GM21723 (cell line): ENCODE data around the gene PDE5A.

Source experiments
- ATAC-seq: cut with Tn5 transposase; IDR thresholded peaks from one replicate; pipeline ENCODE4 v1.9.1; 2021; ENCODE audit warnings: mild to moderate bottlenecking, moderate library complexity; ENCODE audit not compliant: unreplicated experiment

Gene PDE5A

DNA sequence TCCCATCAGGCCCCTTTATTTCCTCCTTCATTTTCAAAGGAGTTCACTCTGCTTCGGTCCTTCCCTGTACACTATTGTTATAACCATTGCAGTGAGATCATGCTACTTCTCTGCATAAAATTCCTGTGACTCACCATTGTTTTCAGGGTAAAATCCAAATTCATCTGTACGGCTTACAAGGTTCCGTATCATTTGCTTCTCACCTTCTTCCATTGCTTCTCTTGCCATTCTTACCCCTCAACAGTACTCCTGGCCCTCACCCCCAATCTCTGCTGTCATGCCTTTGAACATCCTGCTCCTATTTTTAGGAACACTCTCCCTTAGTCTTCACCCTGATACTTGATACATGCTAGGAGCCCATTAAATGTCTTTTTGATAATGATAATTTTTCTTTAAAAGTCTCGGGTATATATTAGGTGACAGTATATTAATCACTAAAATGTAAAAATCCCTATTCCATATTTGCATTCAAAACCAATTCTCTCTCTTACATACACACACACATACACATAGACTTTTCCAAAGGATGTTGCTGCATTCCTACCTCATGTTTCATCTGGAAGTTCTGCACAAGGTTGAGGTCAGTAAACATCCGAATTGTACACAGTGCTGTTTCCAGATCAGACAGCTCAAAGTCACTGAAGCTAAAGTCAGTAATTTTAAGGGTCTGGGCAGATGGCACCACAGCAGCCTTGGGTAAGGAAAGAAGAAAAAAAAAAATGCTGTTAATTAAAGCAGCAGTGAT is 103.4 kb downstream of the PDE5A start:
- ATAC-seq, result no peak

DNA sequence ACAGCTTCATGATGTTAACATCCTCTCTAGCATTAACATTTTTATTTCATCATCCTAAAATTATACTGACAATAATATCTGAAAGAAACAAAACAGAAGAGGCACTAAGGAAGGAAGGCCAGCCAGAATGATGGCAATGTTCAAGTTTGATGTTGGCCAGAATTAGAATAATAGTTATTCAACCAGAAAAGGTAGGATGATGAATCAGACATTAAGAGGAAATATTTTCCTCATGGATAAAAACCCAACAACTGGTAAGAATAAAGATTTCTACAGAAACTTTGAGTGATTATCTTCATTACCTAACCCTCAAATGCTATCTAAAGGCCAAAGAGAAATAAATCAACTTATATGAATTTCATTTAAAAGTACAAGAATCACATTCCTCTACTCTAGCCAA is 105.2 kb downstream of the PDE5A start:
- no peak for ATAC-seq

DNA sequence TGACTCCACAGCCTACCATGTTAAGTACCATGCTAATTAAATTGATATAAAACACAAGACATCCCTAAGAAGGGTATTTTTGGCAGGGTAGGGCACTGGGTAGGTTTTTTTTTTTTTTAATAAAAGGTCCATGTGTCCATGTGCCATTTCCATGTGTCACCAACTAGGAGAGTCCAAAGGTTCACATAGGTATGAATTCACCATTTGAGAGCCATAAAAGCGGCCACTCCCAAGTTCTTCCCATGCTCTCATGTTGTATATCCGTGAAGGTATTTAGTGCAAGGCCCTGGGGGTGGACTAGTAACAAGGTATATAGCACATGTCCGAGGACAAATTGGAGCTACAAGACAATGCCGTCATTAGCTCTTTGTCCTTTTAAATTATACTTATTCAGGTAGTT is 107.3 kb downstream of the PDE5A start:
- ATAC-seq, result no peak

DNA sequence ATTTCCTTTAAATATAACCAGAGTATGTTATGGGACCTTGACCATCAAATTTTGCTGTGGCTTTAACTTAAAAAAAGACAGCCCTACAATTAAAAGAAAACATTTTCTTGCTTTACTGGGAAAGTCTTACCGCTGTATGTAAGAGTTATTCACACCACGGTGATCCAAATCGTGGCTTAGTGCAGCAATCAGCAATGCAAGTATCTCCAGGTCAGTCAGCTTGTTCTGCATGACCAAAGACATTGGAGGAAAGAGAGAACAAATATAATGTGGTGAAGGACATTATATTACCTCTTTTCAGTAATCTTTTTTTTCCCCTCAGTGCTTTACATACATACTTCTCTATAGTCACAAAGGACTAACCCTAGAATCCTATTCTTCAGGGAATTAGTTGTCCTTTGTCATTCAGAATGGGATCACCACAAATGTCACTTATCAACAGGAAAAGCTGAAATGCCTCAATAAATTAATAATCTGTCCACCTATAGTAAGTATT is 109.6 kb downstream of the PDE5A start:
- ATAC-seq, result no peak

DNA sequence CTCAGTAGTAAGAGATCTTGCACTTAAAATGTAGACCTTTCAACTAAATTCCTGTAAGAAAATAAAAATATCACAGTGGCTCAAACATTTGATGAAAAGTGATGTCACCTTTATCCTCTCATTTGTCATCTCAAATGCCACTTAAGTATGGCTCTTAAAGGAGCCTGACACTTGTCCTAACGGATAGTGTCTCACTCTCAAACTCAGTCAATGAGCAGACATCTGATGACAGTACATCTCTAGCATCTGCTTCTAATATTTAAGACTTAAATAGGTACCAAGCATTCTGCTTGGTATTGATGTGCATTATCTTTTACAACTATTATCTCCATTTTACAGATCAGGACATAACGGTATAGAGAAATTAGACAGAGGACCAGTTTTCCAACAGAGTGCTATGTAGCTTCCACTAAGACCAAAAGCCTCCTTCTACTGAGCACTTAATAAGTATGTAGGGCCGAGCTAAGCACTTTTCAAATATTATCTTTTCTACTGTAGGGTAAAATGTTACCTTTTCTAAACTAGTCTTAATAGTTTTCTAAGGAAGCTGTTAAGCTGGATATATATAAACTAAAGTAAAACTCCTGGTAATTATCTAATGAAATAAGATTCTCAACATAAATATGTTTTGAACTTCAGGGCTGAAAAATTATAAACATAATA is 110.2 kb downstream of the PDE5A start:
- no peak for ATAC-seq

DNA sequence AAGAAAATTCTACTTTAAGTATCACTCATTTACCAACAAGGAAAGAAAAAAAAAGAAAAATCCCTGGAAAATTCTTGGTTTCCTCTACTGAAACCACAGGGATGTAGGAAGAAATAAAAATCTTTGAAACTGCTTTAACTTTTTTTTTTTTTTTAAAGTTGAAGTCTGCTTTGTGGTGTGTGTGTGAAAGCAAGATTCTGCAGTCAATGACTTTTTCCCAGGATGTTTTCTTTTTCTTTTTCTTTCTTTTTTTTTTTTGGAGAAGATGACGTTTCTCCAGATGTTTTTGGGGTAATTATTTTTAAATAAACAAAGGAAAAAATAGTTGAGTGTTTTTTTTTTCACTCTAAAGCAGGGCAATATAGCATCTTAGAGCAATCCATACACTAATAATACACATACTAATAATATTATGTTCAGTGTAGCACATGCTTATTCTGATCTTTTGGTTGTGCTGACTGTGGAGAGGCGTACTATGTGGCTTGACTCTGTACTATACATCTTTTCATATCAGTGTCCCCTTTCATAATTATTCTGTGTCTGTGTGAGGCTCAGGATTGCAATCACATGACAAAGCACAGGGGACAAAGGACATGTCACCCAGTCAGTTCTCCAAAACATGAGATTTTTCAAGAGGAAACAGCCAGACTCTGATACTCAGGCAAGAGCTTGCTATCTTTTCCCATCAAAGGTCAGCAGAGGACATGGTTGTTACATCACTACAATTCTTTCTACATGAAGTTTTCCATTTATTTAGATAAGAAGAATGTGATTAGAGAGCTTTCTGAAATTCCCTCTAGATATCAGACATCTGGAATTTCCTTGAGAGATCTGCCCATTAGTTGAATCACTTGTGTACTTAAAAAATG is 111.0 kb downstream of the PDE5A start:
- no peak for ATAC-seq

DNA sequence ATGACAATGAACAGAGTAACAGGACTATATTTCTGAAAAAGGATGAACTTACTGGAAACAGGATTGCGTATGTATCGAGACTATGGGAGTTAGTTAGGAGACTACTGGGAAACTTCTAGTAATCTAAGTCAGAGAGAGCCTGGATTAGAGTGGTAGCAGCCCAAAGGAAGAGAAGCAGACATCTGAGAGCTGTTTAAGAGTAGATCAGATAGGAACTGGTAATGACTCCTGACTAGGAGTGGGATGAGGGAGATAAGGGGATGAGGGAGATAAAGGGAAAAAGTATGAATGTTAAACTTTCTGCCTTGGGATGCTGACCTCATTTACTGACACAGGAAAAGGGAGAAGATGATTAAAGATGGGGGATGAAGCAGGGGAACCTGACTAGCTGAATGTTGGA is 116.2 kb downstream of the PDE5A start:
- ATAC-seq, result no peak

DNA sequence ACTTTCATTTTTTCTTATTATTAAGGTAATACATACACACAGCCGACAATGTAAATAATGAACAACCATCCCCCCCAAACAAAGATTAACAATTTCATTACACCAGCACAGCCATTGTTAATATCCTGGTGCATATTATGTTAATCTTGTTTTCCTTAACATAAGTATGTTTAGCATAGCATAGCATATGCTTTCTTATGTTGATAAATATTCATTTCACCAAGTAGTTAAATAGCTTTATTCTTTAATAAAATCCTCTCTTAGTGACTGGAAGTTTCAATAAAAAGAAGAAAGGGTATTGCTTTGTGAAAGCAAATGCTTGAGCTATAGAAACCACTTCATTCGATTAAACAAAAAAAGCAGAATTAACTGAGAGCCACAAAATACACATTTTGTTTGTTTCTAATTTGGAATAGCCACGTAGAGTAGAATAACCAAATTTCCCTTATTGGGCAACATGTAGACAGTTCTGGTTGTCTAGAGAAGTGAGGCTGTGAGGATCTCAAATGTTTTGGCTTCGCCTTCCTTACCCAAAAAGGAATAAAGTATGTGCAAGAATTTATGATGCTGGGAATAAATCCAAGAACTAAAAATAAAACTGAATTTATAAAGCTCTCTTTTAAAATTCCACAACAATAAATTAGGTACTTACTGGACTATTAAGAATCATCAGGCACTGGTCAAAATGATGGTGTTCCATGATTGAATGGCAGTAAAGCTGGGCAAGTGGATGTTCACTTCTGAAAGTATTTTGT is 118.0 kb downstream of the PDE5A start:
- no peak for ATAC-seq

DNA sequence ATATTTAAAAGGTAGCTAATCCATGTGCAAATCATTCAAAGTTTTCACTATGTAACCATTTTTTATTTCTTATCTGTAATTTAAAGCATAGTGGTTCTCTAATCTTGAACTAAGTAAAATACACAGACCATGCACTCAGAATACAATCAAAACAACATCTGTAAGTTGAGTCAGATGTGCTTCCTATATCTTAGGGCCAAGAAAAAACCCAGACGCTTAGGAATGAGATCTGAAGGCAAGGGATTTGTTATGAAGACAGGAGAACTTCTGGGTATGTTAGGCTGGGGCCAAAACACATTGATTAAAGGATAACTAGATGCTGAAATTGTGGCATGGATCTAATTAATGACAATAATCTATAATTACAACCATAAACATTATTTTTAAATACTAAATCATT is 120.3 kb downstream of the PDE5A start:
- no peak for ATAC-seq

DNA sequence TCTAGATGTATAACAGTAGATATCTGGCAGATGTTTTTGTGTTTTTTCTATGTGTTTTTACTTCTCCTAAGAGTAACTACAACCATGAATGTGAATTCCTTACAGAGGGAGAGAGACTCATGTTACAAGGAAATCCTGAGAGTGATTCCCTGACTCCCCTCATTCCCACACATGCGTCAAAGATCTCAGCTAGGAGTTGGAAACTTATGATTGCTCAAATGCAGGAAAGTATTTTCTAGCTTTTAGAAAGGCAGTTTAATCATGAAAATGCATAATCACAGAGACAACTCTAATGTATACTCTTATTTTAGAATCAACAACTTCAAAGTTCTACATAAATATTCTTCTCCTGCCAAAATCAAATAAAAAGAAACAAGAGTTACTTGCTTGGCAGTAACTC is 121.8 kb downstream of the PDE5A start:
- ATAC-seq, result no peak

DNA sequence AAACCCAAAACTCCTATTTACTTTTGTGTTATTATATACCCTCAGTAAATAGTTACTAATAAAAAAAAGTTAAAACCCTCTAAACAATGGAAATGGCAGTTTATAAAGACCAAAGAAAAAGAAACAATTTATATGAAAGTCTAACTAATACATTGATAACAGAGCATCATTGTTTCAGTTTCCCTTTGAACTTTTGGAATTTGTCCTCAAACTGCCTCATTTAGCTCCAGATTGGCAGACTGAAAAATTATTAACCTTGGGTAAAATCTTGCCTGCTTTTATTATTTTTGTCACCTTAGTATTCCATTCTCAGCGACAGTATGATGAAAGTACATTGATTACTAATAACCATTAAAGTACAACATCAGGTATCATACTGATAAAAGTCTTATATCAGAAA is 124.0 kb downstream of the PDE5A start:
- no peak for ATAC-seq

DNA sequence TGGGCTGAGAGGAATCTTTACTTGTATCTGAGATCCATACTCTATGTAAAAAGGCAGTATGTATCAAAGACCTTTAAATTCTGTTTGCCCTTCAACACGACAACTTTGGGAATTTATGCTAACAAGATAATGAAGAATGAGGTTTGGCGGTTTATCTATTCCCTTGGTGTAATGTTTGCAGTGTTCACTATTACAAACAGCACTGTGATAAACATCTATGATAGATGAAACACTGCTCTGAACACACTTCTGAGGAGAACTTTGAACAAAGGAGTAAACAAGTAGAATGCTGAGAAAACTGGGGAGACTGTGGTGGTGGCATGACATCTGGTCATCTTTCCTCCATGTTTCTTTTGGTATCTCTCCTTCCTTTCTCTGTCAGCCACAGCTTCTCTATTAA is 126.9 kb downstream of the PDE5A start:
- ATAC-seq, result no peak

DNA sequence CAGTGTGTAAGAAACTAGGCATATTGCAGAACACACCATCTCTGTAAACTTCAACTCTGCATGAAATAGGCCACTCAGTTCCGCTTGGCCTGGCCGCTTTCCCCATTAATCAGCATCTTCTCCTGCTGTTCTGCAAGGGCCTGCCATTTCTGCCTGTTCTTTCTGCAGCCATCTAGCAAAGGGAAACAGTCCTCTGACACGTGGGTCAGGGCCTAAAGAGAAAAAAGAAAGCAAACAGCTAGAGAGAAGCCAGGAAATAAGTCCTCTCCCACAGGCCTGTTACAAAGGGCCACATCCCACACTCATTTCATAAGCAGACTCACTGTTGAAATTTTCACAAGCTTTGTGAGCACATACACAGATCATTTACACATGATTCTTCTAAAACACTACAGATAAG is 130.1 kb downstream of the PDE5A start:
- ATAC-seq, result no peak

DNA sequence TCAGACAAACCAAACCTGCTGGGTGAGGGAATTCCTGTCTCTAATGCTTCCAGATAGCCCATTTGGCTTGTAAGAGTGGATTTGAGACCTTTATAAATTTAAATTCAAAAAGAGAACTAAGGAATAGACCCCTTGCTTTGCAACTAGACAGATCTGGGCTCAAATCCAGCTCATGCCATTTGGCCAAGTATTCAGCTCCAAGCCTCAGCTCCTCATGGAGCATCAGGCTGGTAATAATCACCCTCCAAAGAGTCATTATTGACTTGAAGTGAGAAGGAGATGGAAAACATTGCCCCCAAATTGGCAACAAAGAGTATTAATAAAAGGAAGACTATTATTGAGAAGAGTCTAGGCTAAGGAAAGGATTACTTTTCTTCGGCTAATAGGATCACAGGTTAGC is 134.7 kb downstream of the PDE5A start:
- ATAC-seq, result no peak

DNA sequence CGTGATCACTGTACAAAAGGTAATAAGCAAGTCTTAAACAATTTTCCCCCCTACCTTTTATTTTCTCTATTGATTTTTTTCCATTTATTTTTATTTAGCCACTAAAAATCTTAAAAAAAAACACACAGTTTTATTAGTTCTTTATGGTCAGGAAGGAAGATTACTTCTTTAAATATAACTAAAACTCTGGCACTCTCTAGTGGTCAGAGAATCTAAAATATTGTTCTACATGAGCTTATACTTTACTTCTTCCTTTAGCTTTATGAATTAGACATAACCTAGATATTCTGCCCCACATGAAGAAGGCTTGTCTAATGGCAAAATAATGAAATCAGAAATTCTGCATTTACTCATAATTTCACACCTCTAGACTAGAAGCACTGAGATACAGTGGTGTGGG is 135.2 kb downstream of the PDE5A start:
- ATAC-seq, result no peak

DNA sequence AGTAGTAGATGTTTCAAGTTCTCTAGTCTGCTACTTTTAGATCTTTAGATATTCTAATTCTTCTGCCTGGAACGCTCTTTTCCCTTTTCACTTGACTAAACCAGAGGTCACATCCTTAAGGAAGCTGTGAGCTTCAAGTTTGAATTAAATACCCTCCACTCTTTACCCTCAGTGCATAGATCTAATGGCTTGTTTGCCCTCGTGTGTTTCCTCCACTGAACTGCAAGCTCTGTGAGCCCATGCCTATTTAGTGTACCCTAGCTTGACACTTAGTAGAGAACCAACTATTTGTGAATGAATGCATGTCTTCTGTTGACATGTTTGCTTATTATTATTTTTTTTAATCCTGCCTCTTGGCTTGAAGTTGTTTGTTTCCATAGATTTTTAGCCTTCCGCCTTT is 138.3 kb downstream of the PDE5A start:
- ATAC-seq, result no peak

DNA sequence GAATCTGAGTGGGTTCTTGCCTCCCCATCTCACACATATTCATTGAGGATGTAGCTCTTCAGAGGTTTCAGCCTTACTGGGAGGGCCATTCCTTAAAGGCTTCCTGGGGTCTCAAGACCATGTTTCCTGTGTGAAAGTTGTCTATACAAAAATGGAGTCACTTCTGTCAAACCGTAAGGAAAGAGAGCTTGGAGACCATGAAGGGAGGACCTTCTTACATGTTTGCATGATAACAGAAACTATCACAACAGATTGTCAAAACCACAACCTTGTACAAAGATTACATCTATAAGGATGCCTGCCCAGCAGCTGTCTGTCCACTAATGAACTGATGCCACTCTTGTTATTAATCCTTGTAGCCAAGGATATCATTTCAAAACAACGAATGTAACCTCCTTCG is 139.3 kb downstream of the PDE5A start:
- ATAC-seq, result no peak

DNA sequence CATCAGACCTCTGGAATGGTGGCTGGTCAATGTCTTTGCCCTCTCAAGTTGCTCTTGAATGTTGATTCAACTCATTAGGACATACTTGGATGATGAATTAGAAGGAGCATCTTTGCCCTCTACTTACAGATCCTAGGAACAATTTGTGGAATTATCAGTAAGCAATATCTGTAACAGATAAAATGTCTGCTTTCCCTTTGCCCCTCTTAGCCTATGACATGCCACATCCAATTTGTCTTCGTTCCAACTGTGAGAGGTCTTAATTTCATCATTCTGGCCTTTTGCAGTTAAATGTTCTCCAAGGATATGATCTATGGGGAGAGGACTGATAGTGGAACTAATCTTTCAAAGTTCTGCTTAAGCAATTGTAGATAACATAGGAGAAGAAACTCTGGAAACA is 148.3 kb downstream of the PDE5A start:
- no peak for ATAC-seq

DNA sequence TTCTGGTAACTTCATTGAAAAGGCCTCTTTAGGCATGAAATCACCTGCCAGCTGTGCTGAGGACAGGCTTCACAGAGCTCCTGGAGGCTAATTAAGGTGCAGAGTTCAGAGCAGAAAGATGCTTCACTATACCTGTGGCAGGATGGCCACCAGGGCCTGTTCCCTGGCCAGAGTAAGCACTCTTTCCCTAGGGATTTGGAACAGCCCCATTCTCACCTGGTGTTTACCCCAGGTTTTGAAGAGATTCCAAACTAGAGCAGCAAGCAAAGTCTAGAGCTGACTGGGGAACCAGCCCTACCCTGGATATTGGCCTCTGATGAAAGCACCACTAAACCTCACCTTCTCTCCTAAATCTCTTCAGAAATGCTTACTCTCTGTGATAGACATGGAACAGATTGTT is 148.8 kb downstream of the PDE5A start:
- no peak for ATAC-seq

DNA sequence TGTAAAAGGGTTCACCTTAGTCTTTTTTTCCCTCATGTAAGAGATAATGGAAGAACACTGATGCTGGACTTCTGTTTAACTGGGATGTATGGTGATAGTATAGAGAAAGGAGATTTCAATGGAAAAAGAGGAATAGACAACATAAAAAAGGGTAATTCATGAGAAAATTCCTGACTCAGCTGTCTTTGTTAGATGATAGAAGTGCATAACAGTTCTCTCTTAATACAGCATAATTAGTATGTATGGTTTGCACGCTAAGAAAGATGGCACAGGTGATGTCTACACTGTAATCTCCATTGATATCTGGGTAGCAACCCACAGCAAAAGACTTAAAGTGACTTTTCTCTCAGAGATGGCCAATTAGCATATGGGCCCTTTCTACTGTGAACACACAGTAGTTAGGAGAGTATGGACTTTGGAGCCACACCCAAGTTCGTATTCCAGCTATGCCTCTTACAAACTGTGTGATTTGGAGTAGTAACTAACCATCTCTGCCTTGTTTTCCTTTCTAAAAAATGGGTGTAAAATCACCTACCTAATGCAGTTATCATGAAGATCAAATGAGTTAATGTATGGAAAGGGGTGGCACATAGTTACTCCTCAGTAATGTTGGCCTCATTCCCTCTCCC is 149.3 kb downstream of the PDE5A start:
- ATAC-seq, result no peak
